GM18511 (cell line): ENCODE measurements around the gene CELA2A.

Experiments used
- ATAC-seq: cut with Tn5 transposase; IDR thresholded peaks from one replicate; pipeline ENCODE4 v1.9.1; 2021; ENCODE audit warnings: mild to moderate bottlenecking, moderate library complexity; ENCODE audit not compliant: unreplicated experiment

Gene CELA2A

GRCh38 chr1:15456313-15456954 lies at the start of gene CELA2A:
Gene CELA2A, plus strand, starts transcription at chr1:15456732. Its CDS starts 22 bp downstream, at chr1:15456754.
- ATAC-seq, result no peak

GRCh38 chr1:15407580-15407979 lies 49.0 kb upstream of the CELA2A start:
- no peak for ATAC-seq

GRCh38 chr1:15408890-15409387 lies 47.6 kb upstream of the CELA2A start:
- no peak for ATAC-seq

- peak; percentile 74 for ATAC-seq
Measured at GRCh38 chr1:15409388-15410222, 46.9 kb upstream of the CELA2A start, which contains the start of gene EFHD2. Gene EFHD2, plus strand, starts transcription at chr1:15409888. Its CDS starts 84 bp downstream, at chr1:15409972.

GRCh38 chr1:15410223-15410883 lies 46.2 kb upstream of the CELA2A start:
- ATAC-seq, result no peak

- no peak for ATAC-seq
Measured at GRCh38 chr1:15410884-15411245, 45.7 kb upstream of the CELA2A start.

- peak; percentile 65 for ATAC-seq
Measured at GRCh38 chr1:15411593-15412137, 44.9 kb upstream of the CELA2A start.

GRCh38 chr1:15412175-15412800 lies 44.2 kb upstream of the CELA2A start:
- no peak for ATAC-seq

- no peak for ATAC-seq
Measured at GRCh38 chr1:15412843-15413242, 43.7 kb upstream of the CELA2A start.

GRCh38 chr1:15413563-15414444 lies 42.7 kb upstream of the CELA2A start:
- ATAC-seq, result no peak

- ATAC-seq, result no peak
Measured at GRCh38 chr1:15414445-15414983, 42.0 kb upstream of the CELA2A start.

GRCh38 chr1:15417059-15417934 lies 39.2 kb upstream of the CELA2A start:
- peak; percentile 61 for ATAC-seq

GRCh38 chr1:15418806-15419515 lies 37.6 kb upstream of the CELA2A start:
- ATAC-seq, result no peak

GRCh38 chr1:15420853-15421465 lies 35.6 kb upstream of the CELA2A start:
- no peak for ATAC-seq

GRCh38 chr1:15422871-15423270 lies 33.7 kb upstream of the CELA2A start:
- no peak for ATAC-seq

GRCh38 chr1:15423355-15424077 lies 33.0 kb upstream of the CELA2A start:
- ATAC-seq, result no peak

- no peak for ATAC-seq
Measured at GRCh38 chr1:15424146-15424667, 32.3 kb upstream of the CELA2A start.
